Neural progenitor cell (in vitro differentiated cells): ENCODE data around the gene ANXA2R.

ENCODE experiments used
- EZH2 ChIP-seq: fragments of 200-600 bp; sonication (generic); IDR thresholded peaks from 2 replicates; pipeline ENCODE4 v1.6.1; 2017; ENCODE audit warnings: antibody characterized with exemption, mild to moderate bottlenecking, moderate library complexity
- EZH2phosphoT487 ChIP-seq: fragments of 200-600 bp; sonication (generic); IDR thresholded peaks from 2 replicates; pipeline ENCODE4 v1.6.1; 2017; ENCODE audit warnings: antibody characterized with exemption
- TF ChIP-seq, protein P1 (sequence below): fragments of 200-600 bp; sonication (generic); IDR thresholded peaks from 2 replicates; pipeline ENCODE4 v1.5.1; 2017; ENCODE audit warnings: antibody characterized with exemption, mild to moderate bottlenecking

DNA sequence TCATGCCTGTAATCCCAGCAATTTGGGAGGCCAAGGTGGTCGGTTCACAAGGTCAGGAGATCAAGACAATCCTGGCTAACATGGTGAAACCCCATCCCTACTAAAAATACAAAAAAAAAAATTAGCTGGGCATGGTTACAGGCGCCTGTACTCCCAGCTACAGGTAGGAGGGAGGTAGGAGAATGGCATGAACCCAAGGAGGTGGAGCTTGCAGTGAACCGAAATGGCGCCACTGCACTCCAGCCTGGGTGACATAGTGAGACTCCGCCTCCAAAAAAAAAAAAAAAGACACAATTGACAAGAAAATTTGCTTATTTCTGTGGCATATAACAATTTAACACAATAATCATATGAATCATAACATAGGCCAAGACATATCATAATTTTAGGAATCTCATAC is 45.3 kb upstream of the ANXA2R start:
- TF ChIP-seq, protein P1, sequence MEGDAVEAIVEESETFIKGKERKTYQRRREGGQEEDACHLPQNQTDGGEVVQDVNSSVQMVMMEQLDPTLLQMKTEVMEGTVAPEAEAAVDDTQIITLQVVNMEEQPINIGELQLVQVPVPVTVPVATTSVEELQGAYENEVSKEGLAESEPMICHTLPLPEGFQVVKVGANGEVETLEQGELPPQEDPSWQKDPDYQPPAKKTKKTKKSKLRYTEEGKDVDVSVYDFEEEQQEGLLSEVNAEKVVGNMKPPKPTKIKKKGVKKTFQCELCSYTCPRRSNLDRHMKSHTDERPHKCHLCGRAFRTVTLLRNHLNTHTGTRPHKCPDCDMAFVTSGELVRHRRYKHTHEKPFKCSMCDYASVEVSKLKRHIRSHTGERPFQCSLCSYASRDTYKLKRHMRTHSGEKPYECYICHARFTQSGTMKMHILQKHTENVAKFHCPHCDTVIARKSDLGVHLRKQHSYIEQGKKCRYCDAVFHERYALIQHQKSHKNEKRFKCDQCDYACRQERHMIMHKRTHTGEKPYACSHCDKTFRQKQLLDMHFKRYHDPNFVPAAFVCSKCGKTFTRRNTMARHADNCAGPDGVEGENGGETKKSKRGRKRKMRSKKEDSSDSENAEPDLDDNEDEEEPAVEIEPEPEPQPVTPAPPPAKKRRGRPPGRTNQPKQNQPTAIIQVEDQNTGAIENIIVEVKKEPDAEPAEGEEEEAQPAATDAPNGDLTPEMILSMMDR = no peak
- TF ChIP-seq EZH2 = no peak
- TF ChIP-seq EZH2phosphoT487 = no peak
